GM19452 (cell line): ENCODE measurements around the gene WNT4.

Experiments used
- ATAC-seq: cut with Tn5 transposase; IDR thresholded peaks from one replicate; pipeline ENCODE4 v1.9.1; 2021; ENCODE audit not compliant: unreplicated experiment

The WNT4 gene

DNA sequence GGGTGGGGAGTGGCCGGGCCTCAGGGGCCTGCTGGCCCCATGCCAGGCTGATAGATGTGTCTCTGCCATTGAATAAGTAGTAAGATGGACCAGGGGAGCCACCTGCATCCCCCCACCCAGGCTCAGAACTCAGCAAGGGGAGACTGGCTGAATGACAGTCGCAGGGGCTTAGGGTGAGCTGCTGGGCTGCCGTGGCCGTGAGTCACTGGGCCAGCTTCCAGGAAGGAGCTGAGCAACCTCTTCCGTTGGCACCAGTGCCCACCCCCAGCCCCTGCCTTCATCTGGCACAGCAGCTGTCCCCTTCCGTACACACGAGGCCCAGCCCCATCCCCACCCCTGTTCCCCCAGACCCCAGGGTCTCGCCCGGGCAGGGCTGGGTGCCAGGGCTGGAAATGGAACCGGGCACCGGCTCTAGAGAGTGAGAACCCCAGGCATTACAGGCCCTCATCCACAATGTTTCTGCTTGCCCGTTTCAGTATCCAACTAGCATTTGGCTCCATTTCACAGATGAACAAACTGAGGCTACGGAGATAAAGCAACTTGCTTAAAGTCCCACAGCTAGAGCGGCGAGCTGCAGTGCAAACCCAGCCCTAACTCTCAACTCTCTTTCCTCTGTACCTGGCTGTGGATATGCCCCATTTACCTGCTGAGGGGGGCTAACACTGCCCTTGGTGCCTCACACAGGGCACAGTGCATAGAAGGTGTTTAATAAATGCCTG, 10.2 kb downstream of the WNT4 start:
- ATAC-seq = no peak

DNA sequence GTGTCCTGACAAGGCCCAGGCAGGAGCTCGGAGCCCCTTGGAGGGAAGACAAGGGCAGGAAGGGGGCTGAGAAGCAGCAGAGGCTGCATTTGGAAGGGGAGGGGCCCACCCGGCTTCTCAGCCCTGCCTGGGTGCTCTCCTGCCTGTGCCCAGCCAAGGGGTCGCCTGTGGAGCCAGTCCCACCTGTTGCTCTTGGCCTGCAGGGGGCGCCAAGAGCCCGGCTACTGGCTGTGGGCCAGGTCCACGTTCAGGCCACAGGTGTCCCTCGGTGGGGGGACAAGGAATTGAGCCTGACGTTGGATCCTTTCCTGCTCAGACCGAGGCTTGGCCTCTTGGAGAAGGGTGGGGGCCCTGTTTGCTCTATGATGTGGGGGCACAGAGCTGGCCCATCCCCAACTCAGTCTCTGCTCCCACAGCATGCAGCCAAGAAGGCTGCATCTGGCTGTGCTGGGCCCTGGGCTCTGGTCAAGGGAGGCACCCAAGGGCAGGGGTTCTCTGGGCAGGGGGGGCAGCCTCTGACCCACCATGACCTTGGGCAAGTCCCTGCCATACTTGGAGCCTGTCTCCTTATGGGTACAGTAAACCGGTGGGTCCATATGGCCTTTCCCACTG, 10.9 kb downstream of the WNT4 start:
- no peak for ATAC-seq

DNA sequence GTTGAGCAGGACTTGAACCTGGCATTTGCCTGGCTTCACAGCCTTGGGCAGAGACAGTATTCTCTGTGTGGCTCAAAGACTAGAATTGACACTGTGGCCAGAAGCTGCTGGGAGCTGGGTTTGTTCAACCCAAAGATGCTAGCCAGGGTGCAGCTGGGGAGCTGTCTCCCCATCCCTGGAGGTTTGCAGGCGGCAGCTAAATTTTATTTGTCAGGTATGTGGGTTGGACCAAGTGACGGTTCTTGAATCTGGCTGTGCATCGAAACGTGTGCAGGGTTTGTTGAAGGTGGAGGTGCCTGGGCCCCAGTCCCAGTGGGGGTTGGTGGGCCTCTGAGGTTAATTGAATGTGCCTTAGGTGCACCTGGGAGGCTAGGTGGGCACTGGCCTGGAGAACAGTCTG, 11.8 kb downstream of the WNT4 start:
- no peak for ATAC-seq

DNA sequence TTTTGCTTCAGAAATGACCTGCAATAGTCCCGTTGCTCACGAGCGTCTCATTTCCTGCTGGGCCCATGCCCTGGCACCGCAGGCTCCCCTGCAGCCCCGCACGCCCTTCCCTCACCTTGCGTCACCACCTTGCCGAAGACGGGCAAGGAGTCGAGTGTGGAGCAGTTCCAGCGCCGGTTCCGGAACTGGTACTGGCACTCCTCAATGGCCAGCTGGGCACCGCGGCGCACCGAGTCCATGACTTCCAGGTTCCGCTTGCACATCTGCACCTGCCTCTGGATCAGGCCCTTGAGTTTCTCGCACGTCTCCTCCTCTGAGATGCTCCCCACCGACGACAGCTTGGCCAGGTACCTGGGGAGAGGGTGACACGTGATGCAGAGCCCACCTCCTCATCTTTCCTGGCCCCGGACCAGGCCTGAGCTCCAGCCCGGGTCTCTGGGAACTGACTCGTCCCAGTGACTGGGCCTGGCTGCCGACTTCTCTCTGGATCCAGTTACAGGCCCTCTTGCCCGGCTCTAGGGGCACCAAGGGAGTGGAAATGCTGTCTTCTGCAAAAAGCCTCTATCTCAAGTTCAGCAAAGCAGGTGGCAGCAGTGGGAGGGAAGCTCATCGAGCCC, 13.3 kb downstream of the WNT4 start:
- no peak for ATAC-seq

DNA sequence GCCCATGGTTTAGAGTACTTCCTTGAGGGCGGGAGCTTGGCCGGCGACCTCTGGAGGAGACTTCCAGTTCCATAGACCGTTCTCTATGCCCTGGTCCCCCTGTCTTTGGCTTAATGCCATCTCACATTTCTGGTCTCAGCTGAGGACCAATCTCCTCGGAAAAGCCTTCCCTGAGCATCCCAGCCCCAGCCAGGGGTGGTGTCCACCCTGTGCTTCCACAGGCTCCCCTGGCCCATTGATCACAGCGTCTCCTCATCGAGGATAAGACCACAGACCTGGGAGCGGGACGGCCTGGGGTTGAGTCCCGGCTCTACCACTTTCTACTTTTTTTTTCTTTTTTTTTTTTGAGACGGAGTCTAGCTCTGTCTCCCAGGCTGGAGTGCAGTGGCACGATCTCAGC, 14.5 kb downstream of the WNT4 start:
- ATAC-seq = no peak

DNA sequence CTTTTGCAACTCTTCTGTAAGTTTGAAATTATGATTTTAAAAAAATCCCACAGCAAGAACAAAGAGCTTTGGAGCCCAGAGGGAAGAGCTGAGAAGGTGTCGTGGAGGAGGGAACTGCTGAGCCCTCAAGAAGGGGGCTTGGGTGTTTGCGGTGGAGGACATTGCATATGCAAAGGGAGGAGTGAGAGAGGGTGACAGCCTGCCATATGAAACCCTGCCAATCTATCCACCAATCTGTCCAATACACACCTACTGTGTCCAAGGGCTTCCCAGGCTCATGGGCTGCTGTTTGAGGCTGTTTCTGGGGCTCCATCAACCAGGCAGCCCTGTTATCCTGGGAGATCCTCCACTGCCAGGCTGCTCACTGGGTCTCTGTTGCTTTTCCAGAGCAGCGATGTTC, 15.2 kb downstream of the WNT4 start:
- ATAC-seq = no peak

DNA sequence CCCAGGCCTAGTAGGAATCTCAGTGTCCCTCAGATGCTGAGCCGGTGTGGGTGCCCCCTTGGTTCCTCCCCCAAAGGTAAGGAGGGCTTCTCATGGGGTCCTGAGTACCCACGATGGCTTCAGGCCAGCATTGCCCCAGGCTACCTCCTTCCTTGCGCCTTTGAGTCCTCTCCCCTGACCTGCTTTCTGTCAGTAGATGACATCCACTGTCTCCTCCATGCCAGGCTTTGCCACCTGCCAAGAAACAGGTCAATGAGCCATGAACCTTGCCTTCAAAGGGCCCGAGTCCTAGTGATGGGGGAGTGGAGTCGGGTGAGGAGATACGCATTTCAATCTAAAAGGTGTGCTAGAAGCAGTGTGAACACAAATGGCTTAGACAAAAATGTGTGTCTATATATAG, 15.6 kb downstream of the WNT4 start:
- ATAC-seq = no peak

DNA sequence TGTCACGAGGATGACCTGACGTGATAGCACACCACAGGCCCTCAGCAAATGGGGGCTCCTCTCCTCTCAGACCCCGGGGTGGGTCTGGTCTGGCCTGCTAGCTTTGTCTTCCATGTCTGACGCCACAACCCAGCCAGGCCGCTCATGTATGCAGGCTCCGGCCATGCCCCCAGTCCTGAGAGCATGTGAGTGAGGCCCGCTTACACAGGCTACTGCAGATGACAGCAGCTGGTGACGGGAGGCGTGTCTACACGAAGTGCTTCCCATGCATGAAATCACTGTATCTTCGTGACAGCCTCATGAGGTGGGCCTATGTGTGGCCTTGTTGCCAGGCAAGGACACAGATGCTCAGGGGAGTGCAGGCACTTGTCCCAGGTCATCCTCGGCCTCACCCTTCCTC, 16.4 kb downstream of the WNT4 start:
- ATAC-seq = no peak

DNA sequence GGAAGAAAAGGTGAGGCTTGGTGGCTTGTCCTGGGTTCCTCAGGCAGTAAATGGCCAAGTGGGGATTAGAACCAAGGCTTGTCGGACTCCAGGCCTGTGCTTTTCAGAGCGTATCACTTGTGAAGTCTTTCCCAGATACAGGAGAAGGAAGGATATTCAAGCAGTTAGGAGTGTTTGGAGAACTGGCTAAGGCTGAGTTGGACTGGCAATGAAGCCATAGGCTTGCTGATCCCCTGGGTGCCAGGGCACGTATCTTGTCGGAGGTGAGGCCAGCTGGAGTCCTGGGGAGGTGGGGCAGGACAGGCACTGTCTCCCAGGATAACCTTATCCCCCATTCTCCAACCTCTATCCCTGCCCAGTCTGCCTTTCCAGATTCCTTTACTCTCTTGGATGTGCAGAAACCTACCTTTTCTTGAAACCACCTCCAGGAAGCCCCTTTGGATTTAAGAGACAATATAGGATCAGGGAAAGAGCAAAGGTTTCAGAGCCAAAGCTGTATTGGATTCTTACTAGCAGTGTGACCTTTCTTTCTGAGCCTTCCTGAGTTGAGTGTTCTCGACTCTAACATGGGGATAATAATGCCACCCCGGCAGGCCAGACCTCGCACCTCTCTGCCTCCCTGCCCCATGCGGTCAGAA, 18.2 kb downstream of the WNT4 start:
- ATAC-seq = no peak

DNA sequence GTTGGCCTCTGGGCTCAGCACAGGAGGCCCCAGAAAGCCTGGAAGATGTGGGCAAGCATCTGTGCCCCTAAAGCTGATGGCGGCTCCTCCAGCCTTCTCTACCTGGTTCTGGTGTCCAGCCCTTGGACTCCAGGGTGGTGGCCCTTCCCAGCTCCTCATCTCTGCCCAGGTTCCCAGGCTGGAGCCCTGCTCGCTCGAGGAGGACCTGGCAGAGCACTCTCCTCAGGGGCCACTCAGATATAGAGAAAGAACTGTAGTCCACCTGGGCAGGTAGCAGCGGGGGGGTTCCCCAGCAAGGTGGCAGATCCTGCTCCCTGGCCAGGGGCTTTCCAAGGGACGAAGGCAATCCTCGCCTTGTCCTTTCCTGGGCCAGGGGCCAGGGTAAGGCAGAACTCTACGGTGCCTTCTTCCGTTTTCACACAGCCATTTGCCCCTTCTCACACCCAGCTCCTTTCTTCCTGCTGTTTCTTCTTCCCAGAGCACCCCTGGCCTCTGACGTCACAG, 18.9 kb downstream of the WNT4 start:
- no peak for ATAC-seq

DNA sequence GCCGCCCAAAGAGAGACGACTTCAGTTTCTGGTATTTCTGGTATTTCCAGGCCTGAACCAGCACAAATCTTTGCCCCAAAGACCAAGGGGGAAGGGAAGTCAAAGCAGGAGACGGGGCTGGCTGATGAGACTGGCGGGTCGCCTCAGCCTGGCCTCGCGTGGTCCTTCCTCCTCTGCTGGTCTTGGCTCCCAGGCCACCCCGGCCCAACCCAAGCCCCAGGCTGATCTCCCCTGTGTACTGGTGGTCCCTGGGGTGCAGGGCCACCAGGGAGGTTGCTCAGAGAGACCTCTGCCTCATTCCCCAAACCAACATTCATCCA, 19.9 kb downstream of the WNT4 start:
- no peak for ATAC-seq

DNA sequence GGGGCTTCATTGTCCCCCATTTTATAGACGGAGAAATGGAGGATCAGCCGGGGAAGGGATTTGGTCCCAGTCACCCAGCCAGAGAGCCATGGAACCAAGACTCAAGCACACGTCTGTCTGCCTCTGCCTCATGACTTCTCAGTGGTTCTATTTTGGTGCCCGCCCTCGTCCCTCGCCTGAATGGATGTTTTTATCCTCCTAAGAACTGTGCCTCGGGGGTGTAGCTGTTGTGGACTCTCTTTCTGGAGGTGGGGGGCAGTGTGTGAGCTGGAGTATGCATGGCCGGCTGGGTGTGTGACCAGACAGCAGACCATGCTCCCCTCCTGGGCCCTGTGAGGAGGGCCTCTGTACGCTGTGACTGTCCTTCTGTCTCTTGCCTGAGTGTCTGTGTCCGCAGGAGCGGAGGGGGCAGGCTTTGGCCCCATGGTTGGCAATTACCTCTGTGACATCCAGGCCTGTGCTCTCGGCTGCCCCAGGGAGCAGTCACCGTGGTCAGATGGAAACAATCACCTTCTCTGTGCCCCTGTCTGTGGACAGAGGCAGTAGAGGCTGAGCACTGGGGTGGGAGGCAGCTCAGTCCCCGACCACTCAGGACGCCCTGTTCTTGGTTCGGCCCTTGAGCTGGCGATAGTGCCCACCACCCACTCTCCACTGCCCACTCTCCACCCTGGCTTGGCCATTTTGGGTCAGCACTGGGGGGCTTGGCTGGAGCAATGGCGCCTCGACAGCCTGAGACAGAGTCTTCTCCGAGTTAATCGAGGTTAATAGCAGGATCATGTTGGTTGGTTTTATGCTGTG, 20.4 kb downstream of the WNT4 start:
- no peak for ATAC-seq

DNA sequence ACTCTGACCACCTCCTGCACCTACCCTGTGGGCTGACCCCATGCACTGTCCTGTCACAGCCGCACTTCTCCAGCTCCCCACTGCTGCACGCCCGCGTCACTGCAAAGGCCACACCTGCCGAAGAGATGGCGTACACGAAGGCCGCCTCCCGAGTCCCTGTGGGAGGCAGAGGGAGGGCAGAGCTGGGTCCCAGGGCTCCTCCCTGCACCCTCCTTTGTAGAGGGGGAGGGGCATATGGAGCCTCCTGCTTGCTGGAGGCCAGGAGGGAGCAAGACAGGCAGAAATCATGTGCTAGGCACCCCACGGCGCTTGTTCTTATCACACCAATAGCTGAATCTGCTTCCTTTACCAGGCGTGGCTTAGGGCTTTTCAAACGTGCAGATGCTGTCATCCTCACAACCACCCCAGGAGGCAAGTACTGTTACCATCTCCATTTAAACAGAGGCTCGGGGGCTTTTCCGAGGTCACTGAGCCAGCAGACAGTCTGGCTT, 21.4 kb downstream of the WNT4 start:
- ATAC-seq = no peak

DNA sequence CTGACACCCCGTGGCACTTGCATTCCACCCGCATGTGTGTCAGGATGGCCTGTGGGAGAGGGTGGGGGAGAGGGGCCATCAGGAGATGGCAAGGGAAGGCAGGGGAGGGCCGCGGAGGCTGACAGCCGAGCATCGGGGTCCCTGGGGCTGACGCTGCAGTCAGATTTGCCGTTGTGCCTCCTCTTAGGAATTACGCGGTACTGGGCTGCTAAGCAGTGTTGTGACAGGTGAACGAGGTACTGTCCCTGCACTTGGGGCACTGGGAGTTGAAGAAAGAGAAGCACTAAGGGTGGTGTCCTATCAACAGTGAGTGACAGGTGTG, 22.5 kb downstream of the WNT4 start:
- no peak for ATAC-seq

DNA sequence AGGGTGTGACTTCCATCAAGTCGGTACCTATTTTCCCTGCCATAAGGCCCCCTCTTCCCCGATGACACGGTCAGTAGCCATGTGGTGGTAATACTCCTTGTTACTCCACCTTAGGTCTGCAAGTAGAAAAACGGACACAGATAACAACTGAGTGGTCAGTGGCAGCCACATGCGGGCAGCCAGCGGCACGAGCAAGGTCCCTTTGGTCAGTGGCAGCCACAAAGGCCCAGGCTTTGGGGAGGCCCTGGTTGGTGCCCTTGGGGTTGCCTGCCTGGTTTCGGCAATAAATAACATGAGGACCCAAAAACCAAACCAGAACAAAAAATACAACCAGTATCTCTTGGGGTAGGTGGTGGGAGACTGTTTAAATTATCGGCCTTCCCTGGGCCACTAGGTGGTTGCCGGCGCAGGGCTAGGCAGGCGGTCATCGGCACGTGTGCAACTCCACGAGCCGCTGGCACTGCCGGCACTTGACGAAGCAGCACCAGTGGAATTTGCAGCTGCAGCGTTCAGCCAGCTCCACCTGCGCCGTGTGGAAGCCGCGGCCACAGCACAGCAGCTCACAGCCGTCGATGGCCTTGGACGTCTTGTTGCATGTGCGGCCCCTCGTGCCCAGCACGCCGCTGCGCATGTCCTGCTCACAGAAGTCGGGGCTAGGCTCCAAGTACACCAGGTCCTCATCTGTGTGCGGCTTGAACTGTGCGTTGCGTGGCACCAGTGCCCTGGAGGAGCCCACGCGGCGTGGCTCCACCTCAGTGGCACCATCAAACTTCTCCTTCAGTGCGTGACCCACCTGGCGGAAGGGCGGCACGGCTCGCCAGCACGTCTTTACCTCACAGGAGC, 23.1 kb downstream of the WNT4 start:
- ATAC-seq = no peak

DNA sequence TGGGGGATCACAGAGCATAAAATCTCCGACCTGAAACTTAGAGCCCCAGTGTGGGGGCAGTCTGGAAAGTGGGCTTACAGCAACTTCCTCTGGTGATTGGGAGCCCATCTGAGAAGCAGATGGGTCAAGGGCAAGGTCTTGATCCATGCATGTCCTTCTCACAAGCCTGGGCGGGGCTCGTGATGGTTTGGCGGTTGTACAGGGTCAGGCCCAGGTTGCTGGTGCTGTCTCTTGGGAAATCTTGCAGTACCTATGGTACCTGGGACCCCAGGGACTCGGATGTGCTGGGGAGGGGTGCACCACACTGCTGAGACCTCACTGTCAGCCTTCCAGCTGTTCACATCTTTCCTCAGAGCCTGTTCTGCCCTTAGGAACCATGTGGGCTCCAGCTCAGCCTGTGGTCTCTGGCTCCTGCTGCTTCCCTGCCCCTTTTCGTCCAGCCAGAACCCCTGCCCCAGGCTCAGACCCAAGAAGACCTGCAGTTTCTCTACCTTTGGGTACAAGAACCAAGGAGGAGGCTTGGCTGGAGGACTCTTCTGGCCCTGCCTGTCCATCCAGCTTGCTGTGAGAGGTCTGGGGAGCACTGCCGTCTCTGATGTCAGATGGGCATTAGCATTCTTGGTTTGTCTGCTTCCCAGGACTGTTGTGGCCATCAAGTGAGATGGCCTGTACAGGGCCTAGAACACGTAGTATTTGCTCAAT, 24.5 kb downstream of the WNT4 start:
- ATAC-seq = no peak

DNA sequence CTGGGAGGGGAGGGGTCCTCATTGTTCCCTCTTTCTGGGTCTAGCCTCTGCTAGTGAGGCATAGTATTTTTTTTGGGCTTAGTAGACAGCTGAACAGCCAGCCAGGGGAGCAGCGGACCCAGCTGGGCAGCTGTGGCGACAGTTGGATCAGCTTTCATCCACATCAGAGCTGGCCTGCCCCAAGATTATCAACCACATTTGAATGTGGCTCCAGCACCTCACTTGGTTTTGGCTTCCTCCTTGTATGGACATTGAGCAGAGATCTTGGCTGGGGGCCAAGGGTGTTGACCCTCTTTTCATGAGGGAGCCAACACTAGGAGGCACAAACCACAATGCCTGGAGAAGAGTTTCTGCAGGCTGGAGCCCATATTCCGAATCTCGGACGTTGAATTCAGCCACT, 25.0 kb downstream of the WNT4 start:
- ATAC-seq = no peak

DNA sequence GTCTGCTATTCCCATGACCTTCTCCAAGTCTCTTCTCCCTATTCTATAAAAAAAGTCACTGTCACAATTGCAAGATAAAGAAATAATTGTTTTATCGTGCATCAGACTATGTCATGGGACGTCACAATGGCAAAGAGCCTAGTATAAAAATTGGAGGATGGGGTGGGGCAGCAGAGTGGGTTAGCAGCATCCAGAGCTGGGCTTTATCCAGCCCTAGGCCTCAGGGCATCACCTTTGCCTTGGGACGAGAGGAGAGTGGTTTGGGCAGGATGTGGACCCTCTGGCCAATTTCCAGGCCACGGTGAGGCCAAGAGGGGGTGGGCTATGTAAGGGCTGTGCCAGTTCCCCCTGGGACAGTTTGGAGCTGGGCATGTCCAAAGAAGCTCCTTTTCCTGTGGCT, 25.7 kb downstream of the WNT4 start:
- no peak for ATAC-seq

DNA sequence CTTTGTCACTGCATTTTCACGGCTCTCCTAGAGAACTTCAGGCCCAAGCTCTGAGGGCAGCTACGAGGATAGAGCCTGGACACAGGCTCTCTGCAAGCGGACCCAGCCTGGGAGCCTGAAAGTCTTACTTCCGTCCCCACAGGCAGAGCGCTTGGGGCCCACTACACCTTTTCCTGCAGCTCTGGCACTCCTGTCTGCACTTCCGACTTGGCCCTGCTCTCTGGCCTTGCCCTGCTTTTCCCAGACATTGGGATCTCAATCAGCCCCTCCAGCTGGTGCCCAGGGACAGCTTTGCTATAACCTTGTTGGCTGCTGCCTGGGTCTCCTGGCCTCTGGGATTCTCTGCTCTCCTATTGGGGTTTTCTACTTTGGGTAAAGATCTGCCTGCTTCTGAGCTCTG, 27.6 kb downstream of the WNT4 start:
- ATAC-seq = no peak
